Measurements from ENCODE around the gene NAB2.

DNA sequence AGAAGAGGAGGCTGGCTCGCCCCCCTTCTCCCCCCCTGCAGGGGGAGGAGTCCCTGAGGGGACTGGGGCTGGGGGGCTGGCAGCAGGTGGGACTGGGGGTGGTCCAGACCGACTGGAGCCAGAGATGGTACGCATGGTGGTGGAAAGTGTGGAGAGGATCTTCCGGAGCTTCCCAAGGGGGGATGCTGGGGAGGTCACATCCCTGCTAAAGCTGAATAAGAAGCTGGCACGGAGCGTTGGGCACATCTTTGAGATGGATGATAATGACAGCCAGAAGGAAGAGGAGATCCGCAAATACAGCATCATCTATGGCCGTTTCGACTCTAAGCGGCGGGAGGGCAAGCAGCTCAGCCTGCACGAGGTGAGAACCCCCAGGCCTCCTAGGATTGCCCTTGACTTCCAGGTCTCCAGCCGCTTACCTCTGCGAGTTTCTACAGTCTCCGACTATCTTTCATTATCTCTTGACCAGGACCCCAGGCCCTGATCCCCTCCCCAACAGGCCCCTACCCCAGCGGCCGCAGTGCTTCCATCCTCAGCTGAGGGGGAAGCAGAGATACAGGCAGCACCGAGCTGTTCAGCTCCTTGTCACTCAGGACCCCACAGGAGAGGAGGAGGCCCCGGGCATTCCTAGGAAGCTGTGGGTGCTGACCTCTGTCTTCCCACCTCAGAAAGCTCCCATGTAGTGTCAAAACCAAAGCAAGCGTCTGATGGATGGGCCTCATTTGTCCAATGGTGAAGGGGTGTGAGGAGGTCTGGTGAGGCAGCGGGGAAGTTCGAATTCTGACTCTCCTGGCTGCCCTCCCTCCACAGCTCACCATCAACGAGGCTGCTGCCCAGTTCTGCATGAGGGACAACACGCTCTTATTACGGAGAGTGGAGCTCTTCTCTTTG, 3.0 kb downstream of the NAB2 start:
- TF ChIP-seq, protein P1, sequence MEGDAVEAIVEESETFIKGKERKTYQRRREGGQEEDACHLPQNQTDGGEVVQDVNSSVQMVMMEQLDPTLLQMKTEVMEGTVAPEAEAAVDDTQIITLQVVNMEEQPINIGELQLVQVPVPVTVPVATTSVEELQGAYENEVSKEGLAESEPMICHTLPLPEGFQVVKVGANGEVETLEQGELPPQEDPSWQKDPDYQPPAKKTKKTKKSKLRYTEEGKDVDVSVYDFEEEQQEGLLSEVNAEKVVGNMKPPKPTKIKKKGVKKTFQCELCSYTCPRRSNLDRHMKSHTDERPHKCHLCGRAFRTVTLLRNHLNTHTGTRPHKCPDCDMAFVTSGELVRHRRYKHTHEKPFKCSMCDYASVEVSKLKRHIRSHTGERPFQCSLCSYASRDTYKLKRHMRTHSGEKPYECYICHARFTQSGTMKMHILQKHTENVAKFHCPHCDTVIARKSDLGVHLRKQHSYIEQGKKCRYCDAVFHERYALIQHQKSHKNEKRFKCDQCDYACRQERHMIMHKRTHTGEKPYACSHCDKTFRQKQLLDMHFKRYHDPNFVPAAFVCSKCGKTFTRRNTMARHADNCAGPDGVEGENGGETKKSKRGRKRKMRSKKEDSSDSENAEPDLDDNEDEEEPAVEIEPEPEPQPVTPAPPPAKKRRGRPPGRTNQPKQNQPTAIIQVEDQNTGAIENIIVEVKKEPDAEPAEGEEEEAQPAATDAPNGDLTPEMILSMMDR (IDR thresholded peaks at IDR 0.05), result no peak
- no peak for TF ChIP-seq POLR2AphosphoS5 (IDR thresholded peaks at IDR 0.05)
